Tibial artery (tissue), 4 donors: ENCODE data around the gene USB1.

ENCODE experiments used
- DNase-seq, 2 donors: peaks; one replicate each; pipeline ENCODE4 v3.0.0-alpha.2; 2019
- H3K27ac ChIP-seq, 2 donors: fragments of 200-600 bp; sonication (generic) in 1 of 2; 1 replicate in 1 of 2; 2 replicates in 1 of 2; pipeline ENCODE4 v1.5.1; 2018 to 2019; ENCODE audit warnings: mild to moderate bottlenecking in 1 of 2
- H3K27me3 ChIP-seq, 2 donors: fragments of 200-600 bp; sonication (generic) in 1 of 2; one replicate each; pipeline versions ENCODE4 v1.5.1 to v1.6.0; 2016 to 2019
- H3K36me3 ChIP-seq, 3 donors: fragments of 200-600 bp; sonication (generic) in 2 of 3; one replicate each; pipeline ENCODE4 v1.5.1; 2016 to 2019; ENCODE audit warnings: mild to moderate bottlenecking in 2 of 3
- H3K4me1 ChIP-seq, 4 donors: fragments of 200-600 bp; sonication (generic) in 2 of 4; 1 replicate in 3 of 4; 2 replicates in 1 of 4; pipeline ENCODE4 v1.5.1; 2016 to 2019
- H3K4me3 ChIP-seq, 2 donors: fragments of 200-600 bp; sonication (generic) in 1 of 2; 1 replicate in 1 of 2; 2 replicates in 1 of 2; pipeline ENCODE4 v1.5.1; 2018 to 2019; ENCODE audit warnings: mild to moderate bottlenecking in 2 of 2
- H3K9me3 ChIP-seq, 3 donors: fragments of 200-600 bp; sonication (generic) in 1 of 3; one replicate each; pipeline ENCODE4 v1.5.1; 2016 to 2019
- CTCF ChIP-seq, 2 experiments: fragments of 200-600 bp in 1 of 2; fragments of 450-650 bp in 1 of 2; IDR thresholded peaks; one replicate each; pipeline ENCODE4 v1.5.1; 2017 to 2019; ENCODE audit warnings: antibody characterized with exemption in 2 of 2, mild to moderate bottlenecking in 1 of 2, moderate library complexity in 1 of 2
- intact Hi-C: fragments of 100-400 bp; cut with DNase I; formaldehyde crosslinking; loops from one replicate; pipeline ENCODE4 v1.15.0; 2023; ENCODE audit warnings: low total_unique reads

The USB1 gene

GRCh38 chr16:57970319-57970718 lies 30.9 kb upstream of the USB1 start:
- Histone ChIP-seq H3K27ac (no peak overlapping the region), H3K9me3 (no peaks in the 10 kb centered on the region), H3K4me1 (no peaks in the 10 kb centered on the region), H3K36me3 (no peaks in the 10 kb centered on the region), H3K27me3 (peaks cover 0 to 10% of the 10 kb centered on the region in 2 donors), H3K4me3 (no peak overlapping the region)
- intact Hi-C loops, result no loop called here
- DNase-seq, result no peak
- TF ChIP-seq CTCF (IDR thresholded peaks at IDR 0.05), result no peak

DNA sequence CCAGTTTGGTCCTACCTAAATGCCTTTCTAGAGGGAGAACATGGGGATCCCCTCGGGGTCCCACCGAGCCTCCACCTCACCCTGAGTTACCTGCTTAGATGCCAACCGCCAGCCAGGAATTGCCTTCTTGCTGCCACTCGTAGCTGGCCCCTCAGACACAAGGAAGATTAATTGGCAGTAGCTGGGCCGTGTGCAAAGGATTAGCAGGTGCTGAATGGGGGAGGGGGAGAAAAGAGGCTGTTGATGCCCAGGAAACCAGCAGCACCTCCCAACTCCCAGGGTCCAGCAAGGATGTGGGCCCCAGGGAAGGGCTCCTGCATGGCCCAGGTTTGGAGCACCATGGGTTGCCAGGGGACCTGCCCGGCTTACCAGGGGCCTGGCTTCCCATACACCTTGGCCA lies 30.2 kb upstream of the USB1 start, which contains the start of gene CNGB1:
Gene CNGB1, minus strand, starts transcription at position 159 of the 400 bp plus-strand sequence. CDS start 3,842 bp downstream, outside the sequence.
- intact Hi-C loops, result no loop called here
- Histone ChIP-seq H3K4me3 (no peak within 1 kb of the TSS), H3K27ac (no peak within 1 kb of the TSS), H3K9me3 (no peaks in the 10 kb centered on the region), H3K27me3 (peaks cover 0 to 10% of the 10 kb centered on the region in 2 donors), H3K4me1 (no peaks in the 10 kb centered on the region), H3K36me3 (no peaks in the 10 kb centered on the region)
- no peak for TF ChIP-seq CTCF (IDR thresholded peaks at IDR 0.05)
- DNase-seq, result no peak

DNA sequence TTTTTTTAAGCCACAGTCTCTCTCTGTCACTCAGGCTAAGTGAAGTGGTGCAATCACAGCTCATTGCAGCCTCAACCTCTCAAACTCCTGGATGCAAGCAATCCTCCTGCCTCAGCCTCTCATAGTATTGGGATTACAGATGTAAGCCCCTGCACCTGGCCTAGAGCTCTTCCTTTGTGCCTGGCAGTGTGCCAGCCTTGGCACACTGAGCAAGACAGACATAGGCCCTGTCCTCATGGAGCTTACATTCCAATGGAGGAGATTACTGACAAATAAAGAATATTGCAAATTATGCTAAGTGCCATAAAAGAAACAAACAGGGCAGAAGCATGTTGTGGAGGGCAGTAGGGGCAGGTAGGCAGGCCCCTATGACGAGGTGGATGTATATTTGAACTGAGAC lies 29.4 kb upstream of the USB1 start:
- Histone ChIP-seq H3K4me3 (no peak overlapping the region), H3K9me3 (no peaks in the 10 kb centered on the region), H3K27me3 (peaks cover 0 to 10% of the 10 kb centered on the region in 2 donors), H3K36me3 (no peaks in the 10 kb centered on the region), H3K27ac (no peak overlapping the region), H3K4me1 (no peaks in the 10 kb centered on the region)
- TF ChIP-seq CTCF (IDR thresholded peaks at IDR 0.05), result no peak
- intact Hi-C loops, result no loop called here
- DNase-seq, result no peak

DNA sequence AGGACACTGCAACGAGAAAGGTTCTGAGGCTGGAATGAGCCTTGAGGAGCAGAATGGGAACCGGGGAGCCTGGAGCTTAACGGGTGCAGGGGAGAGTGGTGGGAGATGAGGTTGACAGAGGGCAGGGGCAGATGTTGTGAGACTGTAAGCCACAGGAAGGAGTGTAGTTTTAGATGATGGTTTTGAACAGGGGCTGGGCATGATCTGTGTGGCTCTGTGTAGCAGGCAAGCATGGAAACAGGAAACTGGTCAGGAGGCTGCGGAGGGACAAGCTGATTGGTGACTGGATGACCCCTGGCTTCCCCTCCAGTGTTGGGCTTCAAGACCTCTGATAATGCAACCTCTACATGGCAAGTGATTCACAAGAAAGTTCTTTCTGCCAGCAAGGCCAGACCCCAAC lies 28.9 kb upstream of the USB1 start:
- DNase-seq, result no peak
- Histone ChIP-seq H3K9me3 (no peaks in the 10 kb centered on the region), H3K36me3 (no peaks in the 10 kb centered on the region), H3K27me3 (peaks cover 0 to 10% of the 10 kb centered on the region in 2 donors), H3K4me3 (no peak overlapping the region), H3K27ac (no peak overlapping the region), H3K4me1 (no peaks in the 10 kb centered on the region)
- no peak for TF ChIP-seq CTCF (IDR thresholded peaks at IDR 0.05)
- intact Hi-C loops, result no loop called here

DNA sequence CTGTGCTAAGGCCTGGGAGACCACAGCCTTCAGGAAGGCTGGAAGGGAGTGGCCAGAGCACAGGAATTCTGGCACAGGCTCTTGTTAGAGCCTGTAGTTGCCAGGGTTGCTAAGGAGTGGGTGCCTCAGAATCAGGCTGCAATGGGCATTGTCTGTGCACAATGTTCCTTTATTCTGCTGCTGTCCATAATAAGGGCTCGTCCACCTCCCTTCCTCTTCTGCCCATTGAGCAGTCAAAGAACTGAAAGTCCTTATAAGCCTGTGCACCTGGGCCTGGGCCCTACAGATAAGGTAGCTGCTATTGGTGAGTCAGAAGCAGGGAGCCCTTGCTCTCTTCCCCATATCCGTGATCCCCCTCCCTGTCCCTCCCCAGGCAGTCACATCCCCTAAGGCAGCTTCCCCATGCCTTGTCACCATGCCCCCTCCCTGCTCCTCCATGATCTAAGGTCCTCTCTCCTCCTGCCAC lies 24.8 kb upstream of the USB1 start:
- Histone ChIP-seq H3K4me3 (no peak overlapping the region), H3K27me3 (peaks cover 0 to 5% of the 10 kb centered on the region in 2 donors), H3K36me3 (no peaks in the 10 kb centered on the region), H3K9me3 (no peaks in the 10 kb centered on the region), H3K27ac (no peak overlapping the region), H3K4me1 (no peaks in the 10 kb centered on the region)
- DNase-seq, result no peak
- intact Hi-C loops, result no loop called here
- no peak for TF ChIP-seq CTCF (IDR thresholded peaks at IDR 0.05)
